Ammon's horn (tissue), 1 donor: Measurements from ENCODE around the gene TAF6L.
A peak's percentile ranks its signal among the peaks of the same experiment; 100 is the strongest.
"Not testable (repeated sequence)": the region's sequence is repeated elsewhere in the genome, so short reads cannot be mapped to it uniquely, and the experiment has no call there.

Experiments
- DNase-seq: peaks from one replicate; pipeline ENCODE4 v3.0.0-alpha.2; 2016; ENCODE audit warnings: low spot score

Gene TAF6L

DNA sequence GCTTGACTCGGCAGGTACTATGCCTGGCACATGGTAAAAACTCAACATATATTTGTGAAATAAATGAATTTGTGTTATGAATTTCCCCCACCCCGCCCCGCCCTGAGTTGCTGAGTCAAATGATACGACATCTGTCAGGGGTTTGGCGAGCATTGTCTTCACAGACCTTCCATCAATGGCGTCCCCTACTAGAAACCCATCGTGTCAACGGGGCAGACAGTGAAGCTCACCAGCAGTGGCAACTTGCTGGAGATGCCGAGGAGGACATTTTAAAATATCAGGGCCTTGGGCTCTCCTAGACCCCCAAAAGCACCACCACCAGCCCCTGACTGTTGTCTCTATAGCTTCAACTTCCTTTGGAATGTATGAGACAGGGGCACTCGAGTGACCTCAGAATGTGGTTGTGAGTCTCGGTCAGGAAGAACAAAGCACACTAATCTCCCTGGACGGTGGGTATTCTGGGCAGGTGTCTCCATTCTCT, 34.8 kb downstream of the TAF6L start:
- no peak for DNase-seq

- DNase-seq, result peak; percentile 34
Observed at GRCh38 chr11:62806611-62807121, 35.5 kb downstream of the TAF6L start.

GRCh38 chr11:62810748-62811147, 39.6 kb downstream of the TAF6L start:
- no peak for DNase-seq

GRCh38 chr11:62811659-62812058, 40.5 kb downstream of the TAF6L start:
- no peak for DNase-seq

GRCh38 chr11:62816557-62816956, 45.4 kb downstream of the TAF6L start:
- DNase-seq, result no peak

DNA sequence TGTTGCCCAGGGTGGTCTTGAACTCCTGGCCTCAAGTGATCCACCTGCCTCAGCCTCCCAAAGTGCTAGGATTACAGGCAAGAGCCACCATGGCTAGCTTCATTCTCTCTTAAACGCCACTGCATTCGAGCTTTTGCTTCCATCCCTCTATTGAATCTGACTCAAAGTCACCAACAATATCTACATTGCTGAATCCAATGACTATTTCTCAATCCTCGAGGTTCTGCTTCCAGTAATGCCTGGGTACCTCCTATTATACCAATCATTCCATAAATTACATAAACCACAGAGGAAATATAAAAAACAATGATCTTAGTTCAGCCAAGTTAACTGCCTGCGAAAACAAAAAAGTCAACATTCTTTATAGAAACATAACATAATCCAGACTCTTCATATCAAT, 45.9 kb downstream of the TAF6L start:
- no peak for DNase-seq

GRCh38 chr11:62823677-62824076, 52.5 kb downstream of the TAF6L start:
- no peak for DNase-seq

GRCh38 chr11:62828130-62828529, 56.9 kb downstream of the TAF6L start:
- DNase-seq, result not testable (repeated sequence)

DNA sequence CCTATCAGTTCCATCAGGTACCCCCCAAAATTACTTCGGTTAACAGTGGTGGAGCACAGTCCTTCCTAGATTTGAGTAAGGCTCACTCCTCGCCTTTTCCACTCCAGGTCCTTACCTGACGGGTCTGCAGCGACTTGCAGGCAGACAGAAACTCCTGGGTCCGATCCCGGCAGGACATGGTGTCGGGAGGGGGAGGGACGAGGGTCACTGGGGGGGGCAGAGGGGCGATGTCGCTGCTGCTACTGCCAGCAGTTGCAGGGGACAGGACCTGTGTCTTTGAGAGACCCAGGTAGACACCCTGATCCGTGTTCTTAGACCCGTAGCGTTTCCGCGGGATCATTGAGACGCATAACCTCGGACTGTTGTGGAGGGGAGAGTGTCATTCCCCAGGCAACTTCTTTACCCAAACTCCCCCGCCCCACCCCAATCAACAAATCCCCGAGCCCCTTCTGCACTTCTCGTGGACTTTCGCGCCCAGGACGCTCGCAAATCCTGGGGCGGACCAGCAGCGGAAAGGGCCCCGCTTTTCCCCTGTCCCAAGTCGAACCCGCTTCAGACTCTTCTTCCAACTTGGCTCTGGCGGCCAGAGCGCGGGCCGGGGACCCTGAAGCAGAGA, 59.8 kb downstream of the TAF6L start:
- no peak for DNase-seq

DNA sequence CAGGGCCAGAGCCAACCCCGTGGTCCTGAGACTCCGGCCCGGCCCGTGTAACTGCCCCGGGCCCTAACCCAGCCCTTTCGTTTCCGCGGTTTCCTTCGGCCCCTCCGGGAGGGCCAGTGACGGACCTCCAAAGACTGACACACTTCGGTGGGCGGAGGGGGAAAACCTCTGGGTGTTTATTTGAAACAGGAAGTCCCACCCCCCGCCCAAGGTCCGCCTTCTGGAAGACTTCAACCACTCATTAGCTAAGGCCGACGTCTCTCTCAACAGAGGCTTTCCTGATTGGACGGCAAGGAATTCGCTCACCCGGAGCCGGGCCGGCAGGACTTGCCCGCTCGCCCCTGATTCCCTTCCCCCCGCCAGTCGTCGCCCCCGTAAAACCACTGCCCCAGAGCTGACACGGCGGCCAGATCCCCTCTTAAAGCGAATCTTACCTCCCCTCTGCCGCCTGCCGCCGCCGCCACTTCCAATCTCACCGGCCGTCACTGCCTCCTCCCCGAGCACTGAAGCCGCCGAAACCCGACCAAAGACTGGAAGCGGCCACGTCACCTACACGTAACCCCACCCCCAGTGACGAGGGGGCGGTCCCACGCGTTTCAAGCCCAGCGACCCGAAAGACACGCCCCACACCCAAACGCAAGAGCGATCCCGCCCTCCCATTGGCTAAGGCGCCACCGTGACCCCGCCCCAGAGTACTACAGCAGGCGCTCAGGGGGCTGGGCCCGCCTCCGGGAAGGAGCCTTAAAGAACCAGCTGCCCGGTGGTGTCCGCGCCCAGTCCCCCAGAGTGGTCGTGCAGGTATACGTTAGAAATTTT, 60.5 kb downstream of the TAF6L start, which contains the start of gene STX5:
STX5 (minus strand) TSS at position 532 of the 816 bp plus-strand sequence. CDS start 808 bp downstream, outside the sequence.
- peak; percentile 100 for DNase-seq

GRCh38 chr11:62832336-62833234, 61.4 kb downstream of the TAF6L start, which contains the start of gene TEX54:
TSS of gene TEX54 (minus strand) at chr11:62832841.
- DNase-seq, result no peak

- DNase-seq, result no peak
Observed at GRCh38 chr11:62835336-62835735, 64.1 kb downstream of the TAF6L start.
